SK-N-SH treated with all-trans-retinoic acid at 6 μM for 48 hours (cell line): ENCODE measurements around the gene PIGZ.

Source experiments
- BACH2 ChIP-seq: fragments of 250-450 bp; sonication (Bioruptor Pico); IDR thresholded peaks from 2 replicates; pipeline ENCODE4 v1.9.0; 2021; ENCODE audit warnings: mild to moderate bottlenecking, borderline replicate concordance
- PPARA ChIP-seq: fragments of 250-450 bp; sonication (Bioruptor Pico); IDR thresholded peaks from 2 replicates; pipeline ENCODE4 v1.5.0; 2020; ENCODE audit warnings: mild to moderate bottlenecking, borderline replicate concordance
- RARB ChIP-seq: fragments of 250-450 bp; sonication (Bioruptor Pico); IDR thresholded peaks from 2 replicates; pipeline ENCODE4 v1.8.0; 2021; ENCODE audit warnings: mild to moderate bottlenecking, moderate library complexity
- ZC3H10 ChIP-seq: fragments of 250-450 bp; sonication (Bioruptor Pico); IDR thresholded peaks from 2 replicates; pipeline ENCODE4 v1.5.1; 2021; ENCODE audit warnings: mild to moderate bottlenecking, moderate library complexity
- ZFP3 ChIP-seq: fragments of 250-450 bp; sonication (Bioruptor Pico); IDR thresholded peaks from 2 replicates; pipeline ENCODE4 v1.5.0; 2020; ENCODE audit warnings: mild to moderate bottlenecking, moderate library complexity
- ZNF8 ChIP-seq: fragments of 450-650 bp; formaldehyde crosslinking; IDR thresholded peaks from 2 replicates; pipeline ENCODE4 v1.5.0; 2020; ENCODE audit warnings: mild to moderate bottlenecking, moderate library complexity
- TF ChIP-seq, protein P1 (sequence below): fragments of 250-450 bp; sonication (Bioruptor Pico); IDR thresholded peaks from 2 replicates; pipeline ENCODE4 v1.5.1; 2021; ENCODE audit warnings: mild to moderate bottlenecking, moderate library complexity
- TF ChIP-seq, protein P2 (sequence below): fragments of 250-450 bp; sonication (Bioruptor Pico); IDR thresholded peaks from 2 replicates; pipeline ENCODE4 v1.8.0; 2020; ENCODE audit warnings: mild to moderate bottlenecking, moderate library complexity, borderline replicate concordance
- TF ChIP-seq, protein P3 (sequence below): fragments of 250-450 bp; sonication (Bioruptor Pico); IDR thresholded peaks from 2 replicates; pipeline ENCODE4 v1.5.1; 2020; ENCODE audit warnings: low read depth, mild to moderate bottlenecking, moderate library complexity

DNA sequence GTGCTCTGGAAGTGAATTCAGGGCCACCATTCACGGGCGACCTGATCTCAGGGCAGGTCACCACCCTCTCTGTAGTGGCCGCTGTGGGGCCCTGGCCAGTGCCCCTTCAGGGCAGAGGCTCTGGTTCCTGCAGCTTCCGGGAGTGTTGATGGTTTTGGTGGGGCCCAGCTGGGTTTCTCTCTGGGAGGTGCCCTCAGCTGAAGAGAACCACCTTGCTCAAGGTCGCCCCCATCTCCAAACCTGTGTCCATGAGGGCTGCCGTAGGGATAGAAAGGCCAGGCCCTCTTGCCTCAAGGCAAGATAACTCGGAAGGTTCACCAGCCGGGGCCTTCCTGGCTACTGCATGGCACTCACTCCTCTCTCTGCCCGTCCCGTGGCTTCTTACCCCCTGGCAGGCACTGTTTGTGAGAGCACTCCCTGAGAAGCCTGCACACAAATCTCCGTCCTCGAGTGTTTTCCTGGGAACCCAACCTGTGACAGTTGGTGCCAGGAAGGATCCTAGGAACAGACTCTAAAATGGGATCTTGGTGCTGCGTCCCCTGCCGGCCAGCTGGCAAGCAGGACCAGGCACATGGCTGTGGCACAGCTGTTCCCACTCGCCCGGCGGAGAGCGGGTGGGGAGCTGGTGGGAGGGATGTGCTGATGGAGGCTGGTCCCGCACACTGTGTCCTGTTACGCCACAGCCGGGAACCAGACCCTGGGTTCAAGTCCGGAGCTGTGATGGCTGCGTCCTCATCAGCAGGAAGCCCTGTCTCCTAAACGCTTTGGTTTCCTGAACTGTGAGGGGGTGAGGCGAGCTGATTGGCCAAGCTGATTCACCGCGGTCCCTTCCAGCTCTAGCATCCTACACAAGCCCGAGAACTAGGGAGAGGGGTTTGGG, 23.2 kb upstream of the PIGZ start:
- TF ChIP-seq RARB: no peak
- no peak for TF ChIP-seq ZC3H10 (CRISPR knock-in tag)
- TF ChIP-seq ZFP3 (CRISPR knock-in tag): no peak
- TF ChIP-seq ZNF8 (CRISPR knock-in tag): no peak
- no peak for TF ChIP-seq PPARA (CRISPR knock-in tag)
- TF ChIP-seq, protein P1, sequence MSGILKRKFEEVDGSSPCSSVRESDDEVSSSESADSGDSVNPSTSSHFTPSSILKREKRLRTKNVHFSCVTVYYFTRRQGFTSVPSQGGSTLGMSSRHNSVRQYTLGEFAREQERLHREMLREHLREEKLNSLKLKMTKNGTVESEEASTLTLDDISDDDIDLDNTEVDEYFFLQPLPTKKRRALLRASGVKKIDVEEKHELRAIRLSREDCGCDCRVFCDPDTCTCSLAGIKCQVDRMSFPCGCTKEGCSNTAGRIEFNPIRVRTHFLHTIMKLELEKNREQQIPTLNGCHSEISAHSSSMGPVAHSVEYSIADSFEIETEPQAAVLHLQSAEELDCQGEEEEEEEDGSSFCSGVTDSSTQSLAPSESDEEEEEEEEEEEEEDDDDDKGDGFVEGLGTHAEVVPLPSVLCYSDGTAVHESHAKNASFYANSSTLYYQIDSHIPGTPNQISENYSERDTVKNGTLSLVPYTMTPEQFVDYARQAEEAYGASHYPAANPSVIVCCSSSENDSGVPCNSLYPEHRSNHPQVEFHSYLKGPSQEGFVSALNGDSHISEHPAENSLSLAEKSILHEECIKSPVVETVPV (CRISPR knock-in tag): no peak
- TF ChIP-seq, protein P2, sequence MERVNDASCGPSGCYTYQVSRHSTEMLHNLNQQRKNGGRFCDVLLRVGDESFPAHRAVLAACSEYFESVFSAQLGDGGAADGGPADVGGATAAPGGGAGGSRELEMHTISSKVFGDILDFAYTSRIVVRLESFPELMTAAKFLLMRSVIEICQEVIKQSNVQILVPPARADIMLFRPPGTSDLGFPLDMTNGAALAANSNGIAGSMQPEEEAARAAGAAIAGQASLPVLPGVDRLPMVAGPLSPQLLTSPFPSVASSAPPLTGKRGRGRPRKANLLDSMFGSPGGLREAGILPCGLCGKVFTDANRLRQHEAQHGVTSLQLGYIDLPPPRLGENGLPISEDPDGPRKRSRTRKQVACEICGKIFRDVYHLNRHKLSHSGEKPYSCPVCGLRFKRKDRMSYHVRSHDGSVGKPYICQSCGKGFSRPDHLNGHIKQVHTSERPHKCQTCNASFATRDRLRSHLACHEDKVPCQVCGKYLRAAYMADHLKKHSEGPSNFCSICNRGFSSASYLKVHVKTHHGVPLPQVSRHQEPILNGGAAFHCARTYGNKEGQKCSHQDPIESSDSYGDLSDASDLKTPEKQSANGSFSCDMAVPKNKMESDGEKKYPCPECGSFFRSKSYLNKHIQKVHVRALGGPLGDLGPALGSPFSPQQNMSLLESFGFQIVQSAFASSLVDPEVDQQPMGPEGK: no peak
- TF ChIP-seq BACH2 (CRISPR knock-in tag): no peak
- TF ChIP-seq, protein P3, sequence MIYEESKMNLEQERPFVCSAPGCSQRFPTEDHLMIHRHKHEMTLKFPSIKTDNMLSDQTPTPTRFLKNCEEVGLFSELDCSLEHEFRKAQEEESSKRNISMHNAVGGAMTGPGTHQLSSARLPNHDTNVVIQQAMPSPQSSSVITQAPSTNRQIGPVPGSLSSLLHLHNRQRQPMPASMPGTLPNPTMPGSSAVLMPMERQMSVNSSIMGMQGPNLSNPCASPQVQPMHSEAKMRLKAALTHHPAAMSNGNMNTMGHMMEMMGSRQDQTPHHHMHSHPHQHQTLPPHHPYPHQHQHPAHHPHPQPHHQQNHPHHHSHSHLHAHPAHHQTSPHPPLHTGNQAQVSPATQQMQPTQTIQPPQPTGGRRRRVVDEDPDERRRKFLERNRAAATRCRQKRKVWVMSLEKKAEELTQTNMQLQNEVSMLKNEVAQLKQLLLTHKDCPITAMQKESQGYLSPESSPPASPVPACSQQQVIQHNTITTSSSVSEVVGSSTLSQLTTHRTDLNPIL (CRISPR knock-in tag): no peak
